HepG2 (cell line): ENCODE data around the gene POFUT1. TPM values are rescaled to one million over a fixed set of nuclear protein-coding genes. Genes with fewer than 3 reads are reported as not detected.
A peak's percentile ranks its signal among the peaks of the same experiment; 100 is the strongest.

Source experiments
- EP300 ChIP-seq, 3 experiments: sonication (generic) in 1 of 3; formaldehyde crosslinking in 1 of 3; IDR thresholded peaks; 2 replicates each; pipeline versions ENCODE4 v1.5.1 to v1.6.1; 2011 to 2020; ENCODE audit warnings: low read depth in 2 of 3, low read length in 2 of 3, borderline replicate concordance in 1 of 3, improper control_type of control experiment in 1 of 3, mild to moderate bottlenecking in 1 of 3, missing genetic modification reagents in 1 of 3, moderate library complexity in 1 of 3
- FOSL2 ChIP-seq: sonication (generic); formaldehyde crosslinking; IDR thresholded peaks from 2 replicates; pipeline ENCODE4 v1.4.0; 2020; ENCODE audit warnings: missing genetic modification reagents
- HDAC2 ChIP-seq: sonication (generic); formaldehyde crosslinking; IDR thresholded peaks from 2 replicates; pipeline ENCODE4 v1.4.0; 2020; ENCODE audit warnings: missing genetic modification reagents
- RARA ChIP-seq: IDR thresholded peaks from 2 replicates; pipeline ENCODE4 v1.6.1; 2016; ENCODE audit warnings: missing genetic modification reagents, missing compliant biosample characterization
- RXRB ChIP-seq: IDR thresholded peaks from 2 replicates; pipeline ENCODE4 v1.6.1; 2016; ENCODE audit warnings: borderline replicate concordance, missing genetic modification reagents, missing compliant biosample characterization
- SOX13 ChIP-seq, 3 experiments: fragments of 450-650 bp in 1 of 3; sonication (generic) in 1 of 3; formaldehyde crosslinking in 1 of 3; IDR thresholded peaks in 2 of 3; conservative IDR thresholded peaks in 1 of 3; 2 replicates each; pipeline versions ENCODE4 v1.5.0 to v1.6.1; 2016 to 2020; ENCODE audit warnings: antibody characterized with exemption in 1 of 3, mild to moderate bottlenecking in 1 of 3, missing compliant biosample characterization in 1 of 3, missing genetic modification reagents in 1 of 3, moderate library complexity in 1 of 3
- SOX6 ChIP-seq, 2 experiments: fragments of 450-650 bp in 1 of 2; sonication (generic) in 1 of 2; formaldehyde crosslinking in 1 of 2; IDR thresholded peaks; 2 replicates each; pipeline versions ENCODE4 v1.4.0 to v1.6.1; 2017 to 2020; ENCODE audit warnings: antibody characterized with exemption in 1 of 2, mild to moderate bottlenecking in 1 of 2, missing genetic modification reagents in 1 of 2
- STAG1 ChIP-seq: sonication (generic); formaldehyde crosslinking; IDR thresholded peaks from 2 replicates; pipeline ENCODE4 v1.4.0; 2020; ENCODE audit warnings: missing genetic modification reagents
- SUZ12 ChIP-seq: fragments of 150-350 bp; IDR thresholded peaks from 2 replicates; pipeline ENCODE4 v1.6.1; 2014; ENCODE audit warnings: low read depth, low read length
- TEAD3 ChIP-seq: optimal IDR thresholded peaks from 2 replicates; pipeline ENCODE3; 2016; ENCODE audit warnings: borderline replicate concordance
- ZC3H4 ChIP-seq: sonication (generic); formaldehyde crosslinking; IDR thresholded peaks from 2 replicates; pipeline ENCODE4 v1.4.0; 2020; ENCODE audit warnings: missing genetic modification reagents, borderline replicate concordance
- polyA plus RNA-seq, 8 experiments: library from polyadenylated mRNA; depleted of rRNA in 3 of 8; stranded (reverse) in 7 of 8; unstranded in 1 of 8; fragments of >200 nt; fragmentation: Illumina TruSeq in 4 of 8; extraction: Trizol in 4 of 8; gene quantifications; 2 replicates each; pipeline versions ENCODE4 v1.2.1 to v1.2.3, GENCODE V29; 2011 to 2016; ENCODE audit warnings: low read depth in 4 of 8, missing spikeins in 1 of 8, mixed read lengths in 1 of 8; ENCODE audit not compliant: insufficient read depth in 1 of 8
- total RNA-seq, 5 experiments: library from RNA; depleted of rRNA; stranded (reverse); fragments of >200 nt; fragmentation: Illumina TruSeq; extraction: Trizol; gene quantifications; 2 replicates each; pipeline ENCODE4 v1.2.3, GENCODE V29; 2016; ENCODE audit warnings: low read depth in 1 of 5
- TF ChIP-seq, protein P1 (sequence below): sonication (generic); formaldehyde crosslinking; conservative IDR thresholded peaks from 2 replicates; pipeline ENCODE4 v1.4.0; 2020; ENCODE audit warnings: mild to moderate bottlenecking, missing genetic modification reagents, moderate library complexity
- TF ChIP-seq, protein P2 (sequence below): sonication (generic); formaldehyde crosslinking; IDR thresholded peaks from 2 replicates; pipeline ENCODE4 v1.4.0; 2020; ENCODE audit warnings: missing genetic modification reagents
- TF ChIP-seq, protein P3 (sequence below): sonication (generic); formaldehyde crosslinking; IDR thresholded peaks from 2 replicates; pipeline ENCODE4 v1.5.0; 2020; ENCODE audit warnings: mild to moderate bottlenecking, missing genetic modification reagents, moderate library complexity
- TF ChIP-seq, protein P4 (sequence below): IDR thresholded peaks from 2 replicates; pipeline ENCODE4 v1.4.0; 2020; ENCODE audit warnings: mild to moderate bottlenecking, missing genetic modification reagents

The POFUT1 gene
- total and polyA plus RNA-seq, 2 of the 13 experiments (the other 11 are each of a cell fraction or from before 2014, with no cell fraction given): 35.5 to 58.3 TPM

DNA sequence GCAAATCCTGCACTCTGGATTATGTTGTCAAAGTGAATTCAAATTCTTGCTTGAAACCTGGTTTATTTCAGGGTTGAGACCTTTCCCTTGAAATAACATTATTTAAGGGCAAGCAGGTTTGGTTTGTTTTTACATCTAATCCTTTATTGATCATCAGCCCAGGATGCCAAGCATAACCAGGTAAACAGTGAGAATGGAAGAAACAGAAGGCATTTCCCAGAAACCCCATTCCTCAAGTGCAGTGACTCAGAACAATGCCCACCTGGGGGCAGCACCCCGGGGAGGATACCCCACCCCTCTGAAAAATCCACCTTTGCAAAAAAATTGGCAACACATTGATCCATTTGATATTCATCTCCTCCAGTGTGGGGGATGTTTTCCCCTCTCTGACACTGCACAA, 32.5 kb downstream of the POFUT1 start (continued):
- TF ChIP-seq, protein P1, sequence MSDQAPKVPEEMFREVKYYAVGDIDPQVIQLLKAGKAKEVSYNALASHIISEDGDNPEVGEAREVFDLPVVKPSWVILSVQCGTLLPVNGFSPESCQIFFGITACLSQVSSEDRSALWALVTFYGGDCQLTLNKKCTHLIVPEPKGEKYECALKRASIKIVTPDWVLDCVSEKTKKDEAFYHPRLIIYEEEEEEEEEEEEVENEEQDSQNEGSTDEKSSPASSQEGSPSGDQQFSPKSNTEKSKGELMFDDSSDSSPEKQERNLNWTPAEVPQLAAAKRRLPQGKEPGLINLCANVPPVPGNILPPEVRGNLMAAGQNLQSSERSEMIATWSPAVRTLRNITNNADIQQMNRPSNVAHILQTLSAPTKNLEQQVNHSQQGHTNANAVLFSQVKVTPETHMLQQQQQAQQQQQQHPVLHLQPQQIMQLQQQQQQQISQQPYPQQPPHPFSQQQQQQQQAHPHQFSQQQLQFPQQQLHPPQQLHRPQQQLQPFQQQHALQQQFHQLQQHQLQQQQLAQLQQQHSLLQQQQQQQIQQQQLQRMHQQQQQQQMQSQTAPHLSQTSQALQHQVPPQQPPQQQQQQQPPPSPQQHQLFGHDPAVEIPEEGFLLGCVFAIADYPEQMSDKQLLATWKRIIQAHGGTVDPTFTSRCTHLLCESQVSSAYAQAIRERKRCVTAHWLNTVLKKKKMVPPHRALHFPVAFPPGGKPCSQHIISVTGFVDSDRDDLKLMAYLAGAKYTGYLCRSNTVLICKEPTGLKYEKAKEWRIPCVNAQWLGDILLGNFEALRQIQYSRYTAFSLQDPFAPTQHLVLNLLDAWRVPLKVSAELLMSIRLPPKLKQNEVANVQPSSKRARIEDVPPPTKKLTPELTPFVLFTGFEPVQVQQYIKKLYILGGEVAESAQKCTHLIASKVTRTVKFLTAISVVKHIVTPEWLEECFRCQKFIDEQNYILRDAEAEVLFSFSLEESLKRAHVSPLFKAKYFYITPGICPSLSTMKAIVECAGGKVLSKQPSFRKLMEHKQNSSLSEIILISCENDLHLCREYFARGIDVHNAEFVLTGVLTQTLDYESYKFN (CRISPR knock-in tag): no peak
- TF ChIP-seq, protein P2, sequence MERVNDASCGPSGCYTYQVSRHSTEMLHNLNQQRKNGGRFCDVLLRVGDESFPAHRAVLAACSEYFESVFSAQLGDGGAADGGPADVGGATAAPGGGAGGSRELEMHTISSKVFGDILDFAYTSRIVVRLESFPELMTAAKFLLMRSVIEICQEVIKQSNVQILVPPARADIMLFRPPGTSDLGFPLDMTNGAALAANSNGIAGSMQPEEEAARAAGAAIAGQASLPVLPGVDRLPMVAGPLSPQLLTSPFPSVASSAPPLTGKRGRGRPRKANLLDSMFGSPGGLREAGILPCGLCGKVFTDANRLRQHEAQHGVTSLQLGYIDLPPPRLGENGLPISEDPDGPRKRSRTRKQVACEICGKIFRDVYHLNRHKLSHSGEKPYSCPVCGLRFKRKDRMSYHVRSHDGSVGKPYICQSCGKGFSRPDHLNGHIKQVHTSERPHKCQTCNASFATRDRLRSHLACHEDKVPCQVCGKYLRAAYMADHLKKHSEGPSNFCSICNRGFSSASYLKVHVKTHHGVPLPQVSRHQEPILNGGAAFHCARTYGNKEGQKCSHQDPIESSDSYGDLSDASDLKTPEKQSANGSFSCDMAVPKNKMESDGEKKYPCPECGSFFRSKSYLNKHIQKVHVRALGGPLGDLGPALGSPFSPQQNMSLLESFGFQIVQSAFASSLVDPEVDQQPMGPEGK (CRISPR knock-in tag): peak; percentile 48; the same call in 1 of the 2 replicates
- TF ChIP-seq FOSL2 (CRISPR knock-in tag) (0 out of 2 replicates have a peak, but pooled peaks have one; percentile 32), SOX13 (IDR thresholded peaks at IDR 0.05) (no peak), SOX13 (CRISPR knock-in tag; conservative IDR thresholded peaks at IDR 0.05 in 1 of 2, IDR thresholded peaks at IDR 0.05 in 1 of 2) (0 out of 4 replicates have a peak, but pooled peaks of 1 of the 2 experiments have one; percentile 29), EP300 (IDR thresholded peaks at IDR 0.05; ENCODE audit: low read depth in 2 of 2, low read length in 2 of 2) (no peak), EP300 (CRISPR knock-in tag; IDR thresholded peaks at IDR 0.05; ENCODE audit: borderline replicate concordance) (0 out of 2 replicates have a peak, but pooled peaks have one; percentile 18), TEAD3 (CRISPR knock-in tag) (peak; percentile 34), HDAC2 (CRISPR knock-in tag) (0 out of 2 replicates have a peak, but pooled peaks have one; percentile 18), RXRB (CRISPR knock-in tag) (0 out of 2 replicates have a peak, but pooled peaks have one; percentile 25), ZC3H4 (CRISPR knock-in tag) (no peak), STAG1 (CRISPR knock-in tag) (peak; percentile 53), RARA (CRISPR knock-in tag) (0 out of 2 replicates have a peak, but pooled peaks have one; percentile 11), SOX6 (IDR thresholded peaks at IDR 0.05) (no peak), SOX6 (CRISPR knock-in tag; IDR thresholded peaks at IDR 0.05) (peak; percentile 32; the same call in 1 of the 2 replicates), SUZ12 (no peak)
- TF ChIP-seq, protein P3, sequence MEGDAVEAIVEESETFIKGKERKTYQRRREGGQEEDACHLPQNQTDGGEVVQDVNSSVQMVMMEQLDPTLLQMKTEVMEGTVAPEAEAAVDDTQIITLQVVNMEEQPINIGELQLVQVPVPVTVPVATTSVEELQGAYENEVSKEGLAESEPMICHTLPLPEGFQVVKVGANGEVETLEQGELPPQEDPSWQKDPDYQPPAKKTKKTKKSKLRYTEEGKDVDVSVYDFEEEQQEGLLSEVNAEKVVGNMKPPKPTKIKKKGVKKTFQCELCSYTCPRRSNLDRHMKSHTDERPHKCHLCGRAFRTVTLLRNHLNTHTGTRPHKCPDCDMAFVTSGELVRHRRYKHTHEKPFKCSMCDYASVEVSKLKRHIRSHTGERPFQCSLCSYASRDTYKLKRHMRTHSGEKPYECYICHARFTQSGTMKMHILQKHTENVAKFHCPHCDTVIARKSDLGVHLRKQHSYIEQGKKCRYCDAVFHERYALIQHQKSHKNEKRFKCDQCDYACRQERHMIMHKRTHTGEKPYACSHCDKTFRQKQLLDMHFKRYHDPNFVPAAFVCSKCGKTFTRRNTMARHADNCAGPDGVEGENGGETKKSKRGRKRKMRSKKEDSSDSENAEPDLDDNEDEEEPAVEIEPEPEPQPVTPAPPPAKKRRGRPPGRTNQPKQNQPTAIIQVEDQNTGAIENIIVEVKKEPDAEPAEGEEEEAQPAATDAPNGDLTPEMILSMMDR: peak; percentile 48
- TF ChIP-seq, protein P4, sequence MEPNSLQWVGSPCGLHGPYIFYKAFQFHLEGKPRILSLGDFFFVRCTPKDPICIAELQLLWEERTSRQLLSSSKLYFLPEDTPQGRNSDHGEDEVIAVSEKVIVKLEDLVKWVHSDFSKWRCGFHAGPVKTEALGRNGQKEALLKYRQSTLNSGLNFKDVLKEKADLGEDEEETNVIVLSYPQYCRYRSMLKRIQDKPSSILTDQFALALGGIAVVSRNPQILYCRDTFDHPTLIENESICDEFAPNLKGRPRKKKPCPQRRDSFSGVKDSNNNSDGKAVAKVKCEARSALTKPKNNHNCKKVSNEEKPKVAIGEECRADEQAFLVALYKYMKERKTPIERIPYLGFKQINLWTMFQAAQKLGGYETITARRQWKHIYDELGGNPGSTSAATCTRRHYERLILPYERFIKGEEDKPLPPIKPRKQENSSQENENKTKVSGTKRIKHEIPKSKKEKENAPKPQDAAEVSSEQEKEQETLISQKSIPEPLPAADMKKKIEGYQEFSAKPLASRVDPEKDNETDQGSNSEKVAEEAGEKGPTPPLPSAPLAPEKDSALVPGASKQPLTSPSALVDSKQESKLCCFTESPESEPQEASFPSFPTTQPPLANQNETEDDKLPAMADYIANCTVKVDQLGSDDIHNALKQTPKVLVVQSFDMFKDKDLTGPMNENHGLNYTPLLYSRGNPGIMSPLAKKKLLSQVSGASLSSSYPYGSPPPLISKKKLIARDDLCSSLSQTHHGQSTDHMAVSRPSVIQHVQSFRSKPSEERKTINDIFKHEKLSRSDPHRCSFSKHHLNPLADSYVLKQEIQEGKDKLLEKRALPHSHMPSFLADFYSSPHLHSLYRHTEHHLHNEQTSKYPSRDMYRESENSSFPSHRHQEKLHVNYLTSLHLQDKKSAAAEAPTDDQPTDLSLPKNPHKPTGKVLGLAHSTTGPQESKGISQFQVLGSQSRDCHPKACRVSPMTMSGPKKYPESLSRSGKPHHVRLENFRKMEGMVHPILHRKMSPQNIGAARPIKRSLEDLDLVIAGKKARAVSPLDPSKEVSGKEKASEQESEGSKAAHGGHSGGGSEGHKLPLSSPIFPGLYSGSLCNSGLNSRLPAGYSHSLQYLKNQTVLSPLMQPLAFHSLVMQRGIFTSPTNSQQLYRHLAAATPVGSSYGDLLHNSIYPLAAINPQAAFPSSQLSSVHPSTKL (CRISPR knock-in tag): 0 out of 2 replicates have a peak, but pooled peaks have one; percentile 10
